ENCODE results near the gene TNN.

DNA sequence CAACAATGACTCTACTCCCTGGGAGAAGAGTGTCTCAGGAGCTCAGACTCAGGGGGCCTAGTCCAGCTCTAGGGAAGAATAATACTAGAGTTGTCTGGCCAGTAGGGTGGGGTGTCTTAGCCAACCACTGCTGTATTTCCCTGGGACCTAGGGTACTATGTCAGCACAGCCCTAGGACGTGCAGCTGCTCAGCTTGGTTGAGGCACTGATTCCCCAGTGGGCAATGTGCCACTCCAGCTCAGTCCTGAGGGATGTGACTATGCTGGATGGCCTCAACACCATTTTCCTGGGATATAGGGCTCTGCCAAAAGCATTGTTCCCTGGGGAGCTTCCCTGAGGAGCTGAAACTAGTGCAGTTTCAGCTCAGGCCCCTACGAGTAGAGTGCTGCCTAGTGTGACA, 47.4 kb downstream of the TNN start:
- TF ChIP-seq, protein P1, sequence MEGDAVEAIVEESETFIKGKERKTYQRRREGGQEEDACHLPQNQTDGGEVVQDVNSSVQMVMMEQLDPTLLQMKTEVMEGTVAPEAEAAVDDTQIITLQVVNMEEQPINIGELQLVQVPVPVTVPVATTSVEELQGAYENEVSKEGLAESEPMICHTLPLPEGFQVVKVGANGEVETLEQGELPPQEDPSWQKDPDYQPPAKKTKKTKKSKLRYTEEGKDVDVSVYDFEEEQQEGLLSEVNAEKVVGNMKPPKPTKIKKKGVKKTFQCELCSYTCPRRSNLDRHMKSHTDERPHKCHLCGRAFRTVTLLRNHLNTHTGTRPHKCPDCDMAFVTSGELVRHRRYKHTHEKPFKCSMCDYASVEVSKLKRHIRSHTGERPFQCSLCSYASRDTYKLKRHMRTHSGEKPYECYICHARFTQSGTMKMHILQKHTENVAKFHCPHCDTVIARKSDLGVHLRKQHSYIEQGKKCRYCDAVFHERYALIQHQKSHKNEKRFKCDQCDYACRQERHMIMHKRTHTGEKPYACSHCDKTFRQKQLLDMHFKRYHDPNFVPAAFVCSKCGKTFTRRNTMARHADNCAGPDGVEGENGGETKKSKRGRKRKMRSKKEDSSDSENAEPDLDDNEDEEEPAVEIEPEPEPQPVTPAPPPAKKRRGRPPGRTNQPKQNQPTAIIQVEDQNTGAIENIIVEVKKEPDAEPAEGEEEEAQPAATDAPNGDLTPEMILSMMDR (IDR thresholded peaks at IDR 0.05): no peak
- no peak for TF ChIP-seq POLR2A (IDR thresholded peaks at IDR 0.05)

Data from sigmoid colon (tissue), 3 donors.